H1 (cell line): Measurements from ENCODE around the gene NDEL1. TPM values are rescaled to one million over a fixed set of nuclear protein-coding genes. Genes with fewer than 3 reads are reported as not detected.

Experiments used
- CTCF ChIA-PET: fragments of 300-600 bp; sonication (Branson Sonifier 250); formaldehyde crosslinking; loops from one replicate; lab custom pipeline; 2021; ENCODE audit not compliant: partially characterized antibody; lab: Charles Lee
- POLR2A ChIA-PET: fragments of 300-600 bp; sonication (Branson Sonifier 250); formaldehyde crosslinking; loops from one replicate; lab custom pipeline; 2021; ENCODE audit warnings: inconsistent platforms; ENCODE audit not compliant: partially characterized antibody; lab: Charles Lee
- DNase-seq, 2 experiments: peaks; one replicate each; pipeline versions ENCODE4 v3.0.0 to v3.0.0-alpha.2; 2010 to 2022; ENCODE audit warnings: low spot score in 2 of 2, low read depth in 1 of 2, mixed read lengths in 1 of 2
- FAIRE-seq: peaks from 2 replicates; lab custom pipeline; 2011; peaks lifted over from hg19 to GRCh38; lab: Jason Lieb, UNC
- H2AFZ ChIP-seq: 2 replicates; pipeline ENCODE4 v1.8.1; 2012; ENCODE audit warnings: low read length, inconsistent platforms
- H2AK5ac ChIP-seq: 2 replicates; pipeline ENCODE4 v1.6.1; 2013; ENCODE audit warnings: low read depth, low read length
- H2BK120ac ChIP-seq: replicated peaks from 2 replicates; pipeline ENCODE3; 2013; ENCODE audit warnings: low read depth, low read length, inconsistent platforms
- H2BK12ac ChIP-seq: 2 replicates; pipeline ENCODE4 v1.6.1; 2013; ENCODE audit warnings: low read depth, low read length
- H2BK15ac ChIP-seq: 2 replicates; pipeline ENCODE4 v1.6.1; 2013; ENCODE audit warnings: low read length
- H2BK20ac ChIP-seq: 2 replicates; pipeline ENCODE4 v1.6.1; 2013; ENCODE audit warnings: low read length
- H2BK5ac ChIP-seq: 2 replicates; pipeline ENCODE4 v1.6.1; 2013; ENCODE audit warnings: low read depth, low read length
- H3K14ac ChIP-seq: 2 replicates; pipeline ENCODE4 v1.6.1; 2013; ENCODE audit warnings: inconsistent platforms; ENCODE audit not compliant: insufficient read length
- H3K18ac ChIP-seq: 2 replicates; pipeline ENCODE4 v1.6.1; 2013; ENCODE audit warnings: low read length; ENCODE audit errors: extremely low read depth
- H3K23ac ChIP-seq: 2 replicates; pipeline ENCODE4 v1.6.1; 2013; ENCODE audit warnings: inconsistent platforms; ENCODE audit not compliant: insufficient read length
- H3K23me2 ChIP-seq: 2 replicates; pipeline ENCODE4 v1.6.1; 2013; ENCODE audit warnings: low read depth, low read length
- H3K27ac ChIP-seq: 2 replicates; pipeline ENCODE4 v1.6.1; 2011; ENCODE audit warnings: low read depth, low read length, inconsistent platforms
- H3K27me3 ChIP-seq, 4 experiments: replicated peaks in 1 of 4; 1 replicate in 1 of 4; 2 replicates in 3 of 4; pipeline versions ENCODE4 v1.6.1 to v1.8.1; 2011 to 2013; ENCODE audit warnings: low read length in 3 of 4, mild to moderate bottlenecking in 3 of 4, inconsistent platforms in 2 of 4, mixed read lengths in 2 of 4, moderate library complexity in 1 of 4; ENCODE audit not compliant: control insufficient read depth in 3 of 4, insufficient read depth in 3 of 4; ENCODE audit errors: extremely low read depth in 1 of 4
- H3K36me3 ChIP-seq, 4 experiments: 2 replicates each; pipeline versions ENCODE4 v1.6.1 to v1.8.1; 2011 to 2013; ENCODE audit warnings: mild to moderate bottlenecking in 4 of 4, low read length in 3 of 4, moderate library complexity in 2 of 4, control low read depth in 1 of 4, inconsistent platforms in 1 of 4; ENCODE audit not compliant: insufficient read depth in 4 of 4, control insufficient read depth in 2 of 4
- H3K4ac ChIP-seq: replicated peaks from 2 replicates; pipeline ENCODE3; 2013; ENCODE audit warnings: low read length, low read depth, mixed read lengths, inconsistent platforms; ENCODE audit not compliant: insufficient read length
- H3K4me1 ChIP-seq, 4 experiments: replicated peaks in 1 of 4; 1 replicate in 1 of 4; 2 replicates in 3 of 4; pipeline versions ENCODE4 v1.6.1 to v1.8.1; 2011 to 2013; ENCODE audit warnings: low read length in 3 of 4, inconsistent platforms in 2 of 4, mixed read lengths in 1 of 4; ENCODE audit not compliant: insufficient read depth in 4 of 4, control insufficient read depth in 3 of 4
- H3K4me2 ChIP-seq, 2 experiments: 2 replicates each; pipeline versions ENCODE4 v1.6.1 to v1.8.1; 2011 to 2013; ENCODE audit warnings: low read depth in 2 of 2, low read length in 2 of 2, control low read depth in 1 of 2, inconsistent platforms in 1 of 2, mild to moderate bottlenecking in 1 of 2; ENCODE audit not compliant: insufficient read depth in 1 of 2
- H3K4me3 ChIP-seq, 4 experiments: fragments of 200-600, 300-600 bp in 1 of 4; sonication (generic), shearing (Covaris generic), sonication (Bioruptor Twin) in 1 of 4; 2 replicates each; pipeline versions ENCODE4 v1.5.1 to v1.8.1; 2011 to 2016; ENCODE audit warnings: low read length in 4 of 4, low read depth in 3 of 4, control low read depth in 2 of 4, inconsistent platforms in 2 of 4, mild to moderate bottlenecking in 2 of 4, mixed read lengths in 1 of 4, moderate library complexity in 1 of 4; ENCODE audit not compliant: insufficient read depth in 2 of 4; ENCODE audit errors: extremely low read depth in 1 of 4
- H3K56ac ChIP-seq: replicated peaks from 2 replicates; pipeline ENCODE3; 2013; ENCODE audit warnings: low read depth, mild to moderate bottlenecking, mixed read lengths, low read length, inconsistent platforms; ENCODE audit not compliant: insufficient read length
- H3K79me1 ChIP-seq: 2 replicates; pipeline ENCODE4 v1.6.1; 2013; ENCODE audit warnings: low read depth, low read length, control low read depth
- H3K79me2 ChIP-seq, 2 experiments: 2 replicates each; pipeline versions ENCODE4 v1.6.1 to v1.8.1; 2012 to 2013; ENCODE audit warnings: low read length in 2 of 2, mild to moderate bottlenecking in 2 of 2, inconsistent platforms in 1 of 2; ENCODE audit not compliant: insufficient read depth in 2 of 2, control insufficient read depth in 1 of 2
- H3K9ac ChIP-seq, 4 experiments: replicated peaks in 1 of 4; 1 replicate in 1 of 4; 2 replicates in 3 of 4; pipeline versions ENCODE4 v1.6.1 to v1.8.1; 2011 to 2013; ENCODE audit warnings: low read depth in 3 of 4, low read length in 3 of 4, control low read depth in 2 of 4, mild to moderate bottlenecking in 2 of 4, moderate library complexity in 2 of 4, inconsistent platforms in 1 of 4; ENCODE audit errors: extremely low read depth in 1 of 4
- H3K9me3 ChIP-seq, 2 experiments: 2 replicates each; pipeline versions ENCODE4 v1.6.1 to v1.8.1; 2012 to 2013; ENCODE audit warnings: mild to moderate bottlenecking in 2 of 2, moderate library complexity in 2 of 2, control low read depth in 1 of 2, inconsistent platforms in 1 of 2, low read depth in 1 of 2, low read length in 1 of 2, mixed read lengths in 1 of 2; ENCODE audit not compliant: insufficient read depth in 2 of 2
- H4K20me1 ChIP-seq, 2 experiments: replicated peaks in 1 of 2; 2 replicates each; pipeline versions ENCODE3 to v1.8.1; 2011 to 2013; ENCODE audit warnings: inconsistent platforms in 2 of 2, low read length in 2 of 2, mild to moderate bottlenecking in 1 of 2; ENCODE audit not compliant: insufficient read depth in 2 of 2, control insufficient read depth in 1 of 2
- H4K5ac ChIP-seq: 2 replicates; pipeline ENCODE4 v1.6.1; 2013; ENCODE audit warnings: low read length, low read depth, mixed read lengths, inconsistent platforms; ENCODE audit not compliant: insufficient read length
- H4K8ac ChIP-seq: 2 replicates; pipeline ENCODE4 v1.8.0; 2013; ENCODE audit warnings: mild to moderate bottlenecking, moderate library complexity, low read length, inconsistent platforms; ENCODE audit not compliant: insufficient read depth; ENCODE audit errors: extremely low read depth
- H4K91ac ChIP-seq: replicated peaks from 2 replicates; pipeline ENCODE3; 2013; ENCODE audit warnings: low read length, mixed read lengths, inconsistent platforms; ENCODE audit not compliant: insufficient read length
- BCL11A ChIP-seq, 2 experiments: IDR thresholded peaks; one replicate each; pipeline ENCODE4 v1.6.1; 2011; ENCODE audit warnings: low read depth in 2 of 2, low read length in 2 of 2, mild to moderate bottlenecking in 2 of 2
- CHD1 ChIP-seq: IDR thresholded peaks from 2 replicates; pipeline ENCODE4 v1.6.1; 2012; ENCODE audit warnings: low read depth, low read length, improper control_type of control experiment
- CREB1 ChIP-seq: IDR thresholded peaks from 2 replicates; pipeline ENCODE4 v1.6.1; 2012; ENCODE audit warnings: inconsistent platforms
- CTBP2 ChIP-seq: IDR thresholded peaks from 2 replicates; pipeline ENCODE4 v1.7.0; 2011; ENCODE audit warnings: borderline replicate concordance, mild to moderate bottlenecking, moderate library complexity, mixed read lengths, low read length; ENCODE audit not compliant: insufficient read depth, insufficient read length
- GTF2F1 ChIP-seq: IDR thresholded peaks from 2 replicates; pipeline ENCODE4 v1.6.1; 2012; ENCODE audit warnings: low read depth, low read length, improper control_type of control experiment, borderline replicate concordance
- POLR2A ChIP-seq, 2 experiments: IDR thresholded peaks; 1 replicate in 1 of 2; 2 replicates in 1 of 2; pipeline ENCODE4 v1.6.1; 2011; ENCODE audit warnings: low read depth in 2 of 2, low read length in 2 of 2, mild to moderate bottlenecking in 2 of 2; ENCODE audit errors: control extremely low read depth in 1 of 2
- RAD21 ChIP-seq, 2 experiments: IDR thresholded peaks in 1 of 2; conservative IDR thresholded peaks in 1 of 2; 2 replicates each; pipeline ENCODE4 v1.6.1; 2011; ENCODE audit warnings: low read depth in 2 of 2, low read length in 2 of 2, improper control_type of control experiment in 1 of 2, inconsistent platforms in 1 of 2, mild to moderate bottlenecking in 1 of 2, moderate library complexity in 1 of 2
- RBBP5 ChIP-seq: IDR thresholded peaks from 2 replicates; pipeline ENCODE4 v1.7.1; 2012; ENCODE audit warnings: low read depth, mild to moderate bottlenecking, inconsistent platforms, low read length, moderate library complexity, borderline replicate concordance
- SIN3A ChIP-seq, 2 experiments: IDR thresholded peaks in 1 of 2; conservative IDR thresholded peaks in 1 of 2; 2 replicates each; pipeline ENCODE4 v1.6.1; 2011 to 2012; ENCODE audit warnings: low read length in 2 of 2, improper control_type of control experiment in 1 of 2, low read depth in 1 of 2, mild to moderate bottlenecking in 1 of 2
- SUZ12 ChIP-seq: fragments of 200-600 bp; sonication (generic); IDR thresholded peaks from 2 replicates; pipeline ENCODE4 v1.6.1; 2012; ENCODE audit warnings: mild to moderate bottlenecking, inconsistent platforms, low read length, moderate library complexity, mixed read lengths
- TCF12 ChIP-seq: IDR thresholded peaks from 2 replicates; pipeline ENCODE4 v1.6.1; 2011; ENCODE audit warnings: low read depth, mild to moderate bottlenecking, low read length
- WGBS, 2 experiments: shearing (Covaris generic) in 1 of 2; methylation state at CpG; one replicate each; pipeline versions ENCODE4 v1.1.6 to v1.1.7; 2013 to 2015; ENCODE audit warnings: low lambda C conversion rate in 2 of 2, mixed read lengths in 2 of 2, inconsistent platforms in 1 of 2, low coverage in 1 of 2, missing lambda C conversion rate in 1 of 2; ENCODE audit not compliant: insufficient replicate concordance in 2 of 2, insufficient coverage in 1 of 2, insufficient read length in 1 of 2; ENCODE audit errors: extremely low coverage in 1 of 2, missing lambda C conversion rate in 1 of 2; 5-methylcytosine and 5-hydroxymethylcytosine counted together
- polyA plus RNA-seq, 7 experiments: library from polyadenylated mRNA; depleted of rRNA in 3 of 7; stranded (reverse) in 5 of 7; unstranded in 2 of 7; fragments of >200 nt in 5 of 7; fragments of 200-250 nt in 2 of 7; gene quantifications; 1 replicate in 5 of 7; 2 replicates in 1 of 7; 4 replicates in 1 of 7; pipeline versions ENCODE4 v1.2.1 to v1.2.3, GENCODE V29; 2011 to 2013; ENCODE audit warnings: missing spikeins in 2 of 7, mixed read lengths in 2 of 7
- total RNA-seq: library from RNA; stranded (reverse); fragmentation: NEBNext Ultra II Directional; extraction: Animal tissue kit (Norgen Biotek cat#: 25700); gene quantifications from 2 replicates; pipeline ENCODE4 v1.2.1, GENCODE V29; 2021

The NDEL1 gene
- total and polyA plus RNA-seq, 2 of the 8 experiments (the other 6 are each of a cell fraction or from before 2014, with no cell fraction given), result 31.1 to 32.9 TPM

GRCh38 chr17:8418471-8418870 lies 17.2 kb upstream of the NDEL1 start:
- Histone ChIP-seq H2AFZ (no peak overlapping the region), H2AK5ac (no peak overlapping the region), H3K23ac (no peak overlapping the region), H3K79me1 (no peaks in the 10 kb centered on the region), H3K79me2 (no peaks in the 10 kb centered on the region), H3K4me1 (no peaks in the 10 kb centered on the region), H2BK12ac (no peak overlapping the region), H2BK5ac (no peak overlapping the region), H3K4me2 (no peak overlapping the region), H2BK20ac (no peak overlapping the region), H3K56ac (no peak overlapping the region), H3K4me3 (no peak overlapping the region), H4K8ac (no peak overlapping the region), H3K4ac (no peak overlapping the region), H3K36me3 (no peaks in the 10 kb centered on the region), H2BK15ac (no peak overlapping the region), H3K27ac (no peak overlapping the region), H3K27me3 (no peaks in the 10 kb centered on the region), H2BK120ac (no peak overlapping the region), H4K20me1 (no peaks in the 10 kb centered on the region), H3K18ac (no peak overlapping the region), H4K5ac (no peak overlapping the region), H3K9ac (no peak overlapping the region), H3K9me3 (no peaks in the 10 kb centered on the region), H4K91ac (no peak overlapping the region), H3K14ac (no peak overlapping the region), H3K23me2 (no peaks in the 10 kb centered on the region; the same call in 1 of the 2 replicates)
- ChIA-PET POLR2A (no interaction called here), CTCF (interaction anchor here (4.5 kb wide), 1 partner anchor 9 kb away, joined by 21 read pairs; no protein-coding TSS in a partner anchor)
- TF ChIP-seq GTF2F1 (no peak), TCF12 (no peak), POLR2A (IDR thresholded peaks at IDR 0.05; ENCODE audit: control extremely low read depth in 1 of 2, low read depth in 2 of 2, low read length in 2 of 2) (no peak), CREB1 (no peak), BCL11A (IDR thresholded peaks at IDR 0.05; ENCODE audit: low read depth in 2 of 2, low read length in 2 of 2) (no peak), RAD21 (IDR thresholded peaks at IDR 0.05 in 1 of 2, conservative IDR thresholded peaks at IDR 0.05 in 1 of 2; ENCODE audit: low read depth in 2 of 2, low read length in 2 of 2) (no peak), SIN3A (conservative IDR thresholded peaks at IDR 0.05 in 1 of 2, IDR thresholded peaks at IDR 0.05 in 1 of 2; ENCODE audit: low read depth in 1 of 2, low read length in 2 of 2) (no peak), CTBP2 (no peak), SUZ12 (no peak), RBBP5 (no peak), CHD1 (no peak)
- DNase-seq (no peak), FAIRE-seq (no peak)
- 64% methylated on average over 1 of the region's 1 CpG; no CpG with 5 or more reads in 1 of the 2 experiments for WGBS, 2 experiments
